GM12878 (cell line): Measurements from ENCODE around the gene ZNF200. TPM values are rescaled to one million over a fixed set of nuclear protein-coding genes. Genes with fewer than 3 reads are reported as not detected.
"Not testable (repeated sequence)": the region's sequence is repeated elsewhere in the genome, so short reads cannot be mapped to it uniquely, and the experiment has no call there.

Experiments
- ATAC-seq: fragments of 200-7000 bp; cut with Tn5 transposase; 3 replicates; pipeline ENCODE4 v1.9.1; 2020; ENCODE audit warnings: mild to moderate bottlenecking, moderate library complexity
- BruUV-seq: library from RNA; stranded (reverse); fragments of 400-500 nt; replicated peaks from 2 replicates; lab custom pipeline; 2021; lab: Mats Ljungman, UMichigan
- CTCF ChIA-PET: fragments of 300-600 bp; sonication (Branson Sonifier 250); formaldehyde crosslinking; extraction: SDS; loops from one replicate; lab custom pipeline; 2021; ENCODE audit warnings: inconsistent platforms; lab: Yijun Ruan, JAX
- POLR2A ChIA-PET: fragments of 350-600 bp; formaldehyde crosslinking; extraction: SDS; loops from one replicate; lab custom pipeline; 2021; ENCODE audit warnings: inconsistent platforms; lab: Charles Lee
- RAD21 ChIA-PET: fragments of 300-600 bp; sonication (Branson Sonifier 250); formaldehyde crosslinking; loops from one replicate; lab custom pipeline; 2023; ENCODE audit warnings: antibody characterized with exemption; ENCODE audit not compliant: unreplicated experiment; lab: Charles Lee
- SMC1A ChIA-PET: fragments of 300-600 bp; sonication (Branson Sonifier 250); formaldehyde crosslinking; loops from one replicate; lab custom pipeline; 2023; ENCODE audit not compliant: unreplicated experiment, uncharacterized antibody; lab: Charles Lee
- DNase-seq: peaks from one replicate; pipeline ENCODE4 v3.0.0-alpha.2; 2011; ENCODE audit warnings: low read depth, low spot score
- FAIRE-seq: peaks from 3 replicates; lab custom pipeline; 2011; peaks lifted over from hg19 to GRCh38; lab: Jason Lieb, UNC
- H2AFZ ChIP-seq: 2 replicates; pipeline ENCODE4 v1.6.0; 2011; ENCODE audit warnings: low read depth, low read length, control low read depth; ENCODE audit not compliant: control insufficient read depth
- H3K27ac ChIP-seq: 2 replicates; pipeline ENCODE4 v1.5.1; 2011; ENCODE audit warnings: control low read depth; ENCODE audit not compliant: control insufficient read depth, insufficient read depth
- H3K27me3 ChIP-seq, 2 experiments: replicated peaks in 1 of 2; 2 replicates each; pipeline versions ENCODE4 v1.6.0 to v1.6.1; 2011; ENCODE audit warnings: low read length in 1 of 2; ENCODE audit not compliant: control insufficient read depth in 2 of 2, insufficient read depth in 2 of 2
- H3K36me3 ChIP-seq, 2 experiments: 2 replicates each; pipeline ENCODE4 v1.5.1; 2011; ENCODE audit warnings: low read length in 1 of 2; ENCODE audit not compliant: control insufficient read depth in 2 of 2, insufficient read depth in 2 of 2
- H3K4me1 ChIP-seq: 2 replicates; pipeline ENCODE4 v1.6.1; 2011; ENCODE audit warnings: mild to moderate bottlenecking, low read length, moderate library complexity, mixed read lengths; ENCODE audit not compliant: control insufficient read depth, insufficient read depth
- H3K4me2 ChIP-seq: 2 replicates; pipeline ENCODE4 v1.6.0; 2011; ENCODE audit warnings: control low read depth; ENCODE audit not compliant: control insufficient read depth, insufficient read depth
- H3K4me3 ChIP-seq: fragments of 200-600 bp; sonication (generic); 2 replicates; pipeline ENCODE4 v1.5.1; 2016
- H3K79me2 ChIP-seq: 2 replicates; pipeline ENCODE4 v1.6.0; 2011; ENCODE audit warnings: low read length; ENCODE audit not compliant: control insufficient read depth, insufficient read depth
- H3K9ac ChIP-seq: 2 replicates; pipeline ENCODE4 v1.8.0; 2011; ENCODE audit warnings: low read length, control low read depth, mixed read lengths; ENCODE audit not compliant: control insufficient read depth, insufficient read depth
- H3K9me3 ChIP-seq: replicated peaks from 3 replicates; pipeline ENCODE4 v1.5.1; 2011; ENCODE audit warnings: mild to moderate bottlenecking, low read length; ENCODE audit not compliant: control insufficient read depth, insufficient read depth
- H4K20me1 ChIP-seq: 2 replicates; pipeline ENCODE4 v1.6.0; 2011; ENCODE audit not compliant: control insufficient read depth, insufficient read depth
- ASH2L ChIP-seq: fragments of 300-600, 200-600 bp; sonication (generic); IDR thresholded peaks from 2 replicates; pipeline ENCODE4 v1.6.1; 2017; ENCODE audit warnings: low read depth, mild to moderate bottlenecking, borderline replicate concordance
- ATF2 ChIP-seq: IDR thresholded peaks from 2 replicates; pipeline ENCODE4 v1.6.1; 2012; ENCODE audit warnings: low read length, inconsistent platforms
- BCL11A ChIP-seq: IDR thresholded peaks from 2 replicates; pipeline ENCODE4 v1.6.1; 2011; ENCODE audit warnings: low read depth, low read length
- DPF2 ChIP-seq: fragments of 450-650 bp; IDR thresholded peaks from 2 replicates; pipeline ENCODE4 v1.6.1; 2017; ENCODE audit warnings: mild to moderate bottlenecking
- ESRRA ChIP-seq: IDR thresholded peaks from 2 replicates; pipeline ENCODE4 v1.6.1; 2012; ENCODE audit warnings: mild to moderate bottlenecking, low read length, improper control_type of control experiment
- FOXK2 ChIP-seq: fragments of 450-650 bp; IDR thresholded peaks from 2 replicates; pipeline ENCODE4 v1.6.1; 2017; ENCODE audit warnings: mild to moderate bottlenecking, moderate library complexity
- IRF5 ChIP-seq: fragments of 450-650 bp; IDR thresholded peaks from 2 replicates; pipeline ENCODE4 v1.6.1; 2017; ENCODE audit warnings: borderline replicate concordance
- JUNB ChIP-seq: IDR thresholded peaks from 2 replicates; pipeline ENCODE4 v1.6.1; 2016; ENCODE audit warnings: antibody characterized with exemption, mild to moderate bottlenecking
- NR2F1 ChIP-seq: fragments of 450-650 bp; conservative IDR thresholded peaks from 2 replicates; pipeline ENCODE4 v1.6.1; 2017; ENCODE audit warnings: mild to moderate bottlenecking
- PAX5 ChIP-seq: IDR thresholded peaks from 2 replicates; pipeline ENCODE4 v1.6.1; 2011; ENCODE audit warnings: low read depth, low read length, borderline replicate concordance
- PKNOX1 ChIP-seq: fragments of 450-650 bp; IDR thresholded peaks from 2 replicates; pipeline ENCODE4 v1.6.1; 2016; ENCODE audit warnings: mild to moderate bottlenecking
- RBBP5 ChIP-seq: fragments of 200-600 bp; sonication (generic); conservative IDR thresholded peaks from 2 replicates; pipeline ENCODE4 v1.6.1; 2016
- SIX5 ChIP-seq: IDR thresholded peaks from 2 replicates; pipeline ENCODE4 v1.6.1; 2011; ENCODE audit warnings: mild to moderate bottlenecking, low read depth, low read length, moderate library complexity; ENCODE audit not compliant: severe bottlenecking
- TCF7 ChIP-seq: IDR thresholded peaks from 2 replicates; pipeline ENCODE4 v1.6.1; 2014; ENCODE audit warnings: antibody characterized with exemption, borderline replicate concordance
- ZNF217 ChIP-seq: fragments of 450-650 bp; IDR thresholded peaks from 2 replicates; pipeline ENCODE4 v1.6.1; 2017; ENCODE audit warnings: antibody characterized with exemption, mild to moderate bottlenecking
- ZNF622 ChIP-seq: fragments of 450-650 bp; IDR thresholded peaks from 2 replicates; pipeline ENCODE4 v1.6.1; 2017; ENCODE audit warnings: mild to moderate bottlenecking, inconsistent platforms
- WGBS: methylation state at CpG from one replicate; pipeline ENCODE4 v1.1.6; 2016; ENCODE audit warnings: low lambda C conversion rate; ENCODE audit not compliant: insufficient replicate concordance, insufficient coverage; ENCODE audit errors: missing lambda C conversion rate; 5-methylcytosine and 5-hydroxymethylcytosine counted together
- in situ Hi-C: fragments of 300-500 bp; cut with MboI; formaldehyde crosslinking; loops from 9 replicates; pipeline ENCODE4 v1.14.3; 2018; ENCODE audit warnings: mixed read lengths
- intact Hi-C: fragments of 100-400 bp; cut with micrococcal nuclease; formaldehyde crosslinking; loops from one replicate; pipeline ENCODE4 v1.14.2; 2022; ENCODE audit not compliant: unreplicated experiment
- polyA plus RNA-seq, 11 experiments: library from polyadenylated mRNA; depleted of rRNA in 4 of 11; unstranded in 6 of 11; stranded (reverse) in 5 of 11; fragments of >200 nt; fragmentation: Nextera tagmentation in 4 of 11; fragmentation: Illumina TruSeq in 1 of 11; extraction: Ambion mirVana in 4 of 11; extraction: Trizol in 1 of 11; gene quantifications; 1 replicate in 1 of 11; 2 replicates in 10 of 11; pipeline versions ENCODE4 v1.2.1 to v1.2.3, GENCODE V29; 2011 to 2016; ENCODE audit warnings: inconsistent platforms in 2 of 11, missing spikeins in 2 of 11, low read depth in 1 of 11
- total RNA-seq, 4 experiments: library from RNA; depleted of rRNA in 3 of 4; stranded (reverse); fragments of >200 nt in 3 of 4; fragmentation: Illumina TruSeq in 1 of 4; extraction: Trizol in 1 of 4; gene quantifications; 2 replicates each; pipeline versions ENCODE4 v1.2.1 to v1.2.3, GENCODE V29; 2013 to 2021

The ZNF200 gene
- total and polyA plus RNA-seq, 10 of the 15 experiments (the other 5 are each of a cell fraction or from before 2014, with no cell fraction given) = 4.0 to 13.9 (median 9.6) TPM

- 94% methylated on average over 2 of the region's 5 CpGs for WGBS
- H3K9ac ChIP-seq, H4K20me1 ChIP-seq, ATAC-seq, H3K4me1 ChIP-seq, intact Hi-C loops, DNase-seq, H2AFZ ChIP-seq, CTCF ChIA-PET, H3K27me3 ChIP-seq, H3K27ac ChIP-seq, H3K9me3 ChIP-seq, SMC1A ChIA-PET, H3K79me2 ChIP-seq, H3K4me3 ChIP-seq, in situ Hi-C loops, POLR2A ChIA-PET, FAIRE-seq, RAD21 ChIA-PET, H3K36me3 ChIP-seq, BruUV-seq, H3K4me2 ChIP-seq: not testable (repeated sequence)
Observed at GRCh38 chr16:3270718-3271117, 35.8 kb upstream of the ZNF200 start.

GRCh38 chr16:3268294-3268693, 33.3 kb upstream of the ZNF200 start:
- intact Hi-C loops = loop anchor here (10.0 kb wide), 1 partner anchor 113 kb away; no protein-coding TSS in a partner anchor
- in situ Hi-C loops = no loop called here
- no peak for DNase-seq
- Histone ChIP-seq H3K4me3 (no peak overlapping the region), H3K9ac (no peak overlapping the region), H3K9me3 (peaks cover 3% of the 10 kb centered on the region; the same call in 2 of the 3 replicates), H3K4me2 (no peak overlapping the region), H3K27me3 (no peaks in the 10 kb centered on the region), H4K20me1 (no peaks in the 10 kb centered on the region), H2AFZ (no peak overlapping the region), H3K79me2 (no peaks in the 10 kb centered on the region), H3K27ac (no peak overlapping the region), H3K36me3 (no peaks in the 10 kb centered on the region), H3K4me1 (peaks cover 3% of the 10 kb centered on the region; the same call in 1 of the 2 replicates)
- 95% methylated on average over 1 of the region's 1 CpG for WGBS
- FAIRE-seq = no peak
- ChIA-PET POLR2A (interaction anchor here (2.1 kb wide), 1 partner anchor 38 kb away, joined by 9 read pairs; the partner anchor contains the start of genes TIGD7 and ZNF75A), SMC1A (interaction anchor here (1.6 to 2.5 kb wide), 4 partner anchors 8 to 176 kb away, joined by 3 to 9 read pairs (median 6); partner anchors contain the start of genes NAA60, ZNF174, ZNF597 and ZSCAN32), CTCF (interaction anchor here (1.5 to 3.0 kb wide), 3 partner anchors 8 to 37 kb away, joined by 6 to 20 read pairs (median 12); partner anchors contain the start of genes TIGD7 and ZNF75A), RAD21 (interaction anchor here (1.2 kb wide), 2 partner anchors 175 to 241 kb away, joined by 3 read pairs; partner anchors contain the start of genes NAA60 and ZNF597)
- BruUV-seq = no TSS peak
- no peak for ATAC-seq
- TF ChIP-seq FOXK2 = no peak
- no peak for TF ChIP-seq ATF2
- no peak for TF ChIP-seq JUNB
- no peak for TF ChIP-seq TCF7
- no peak for TF ChIP-seq ESRRA
- TF ChIP-seq ZNF217 = no peak
- no peak for TF ChIP-seq PKNOX1
- no peak for TF ChIP-seq ZNF622
- no peak for TF ChIP-seq ASH2L
- TF ChIP-seq RBBP5 = no peak
- TF ChIP-seq SIX5 = no peak
- no peak for TF ChIP-seq IRF5
- TF ChIP-seq PAX5 = no peak
- no peak for TF ChIP-seq DPF2
- TF ChIP-seq NR2F1 = no peak
- TF ChIP-seq BCL11A = no peak
